ENCODE measurements around the gene ACOT11.
A peak's percentile ranks its signal among the peaks of the same experiment; 100 is the strongest.

ACOT11 gene

DNA sequence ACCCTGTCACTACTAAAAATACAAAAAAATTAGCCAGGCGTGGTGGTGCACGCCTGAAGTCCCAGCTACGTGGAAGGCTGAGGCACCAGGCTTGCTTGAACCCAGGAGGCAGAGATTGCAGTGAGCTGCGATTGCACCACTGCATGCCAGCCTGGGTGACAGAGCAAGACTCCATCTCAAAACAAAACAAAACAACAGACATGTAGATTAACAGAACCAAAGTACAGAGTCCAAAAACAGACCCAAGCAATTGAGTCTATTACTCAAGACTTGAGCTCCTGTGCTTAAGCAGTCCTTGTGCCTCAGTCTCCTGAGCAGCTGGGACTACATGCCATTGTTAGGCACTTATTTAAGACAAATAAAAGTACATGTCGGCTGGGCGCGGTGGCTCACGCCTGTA is 9.5 kb upstream of the ACOT11 start:
- no peak for DNase-seq

DNA sequence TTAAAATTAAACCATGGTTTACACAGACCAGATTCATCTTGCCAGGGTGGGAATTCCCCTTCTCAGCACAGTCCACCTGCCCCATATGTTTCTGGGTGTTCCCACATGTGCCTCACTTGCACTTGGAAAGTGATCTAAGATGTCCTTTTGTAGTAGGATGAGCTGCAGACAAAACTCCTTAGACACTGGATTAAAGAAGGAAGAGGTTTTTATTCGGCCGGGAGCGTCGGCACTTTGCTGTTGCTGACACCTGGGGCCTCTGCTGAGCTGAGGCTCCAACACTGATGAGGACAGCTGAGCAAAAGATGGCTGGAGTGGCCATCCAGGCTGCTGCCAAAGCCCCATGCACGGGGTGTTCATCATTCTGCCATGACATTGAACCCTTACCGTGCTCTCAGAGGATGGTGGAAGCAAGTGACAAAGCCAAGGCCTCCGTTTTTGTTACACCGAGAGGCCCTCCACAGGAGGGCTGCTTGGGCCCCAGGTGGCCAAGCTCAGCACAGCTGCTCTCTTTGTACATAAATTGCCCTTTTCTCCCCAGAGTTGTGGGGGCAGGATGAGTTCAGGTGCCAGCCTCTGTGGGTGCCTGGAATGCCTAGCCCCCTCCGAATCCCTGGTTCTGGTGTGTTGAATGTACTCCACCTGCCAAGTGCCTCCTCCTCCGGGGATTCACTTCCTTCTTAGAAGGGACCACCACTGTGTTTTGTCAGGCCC is 7.3 kb upstream of the ACOT11 start:
- DNase-seq, result no peak

DNA sequence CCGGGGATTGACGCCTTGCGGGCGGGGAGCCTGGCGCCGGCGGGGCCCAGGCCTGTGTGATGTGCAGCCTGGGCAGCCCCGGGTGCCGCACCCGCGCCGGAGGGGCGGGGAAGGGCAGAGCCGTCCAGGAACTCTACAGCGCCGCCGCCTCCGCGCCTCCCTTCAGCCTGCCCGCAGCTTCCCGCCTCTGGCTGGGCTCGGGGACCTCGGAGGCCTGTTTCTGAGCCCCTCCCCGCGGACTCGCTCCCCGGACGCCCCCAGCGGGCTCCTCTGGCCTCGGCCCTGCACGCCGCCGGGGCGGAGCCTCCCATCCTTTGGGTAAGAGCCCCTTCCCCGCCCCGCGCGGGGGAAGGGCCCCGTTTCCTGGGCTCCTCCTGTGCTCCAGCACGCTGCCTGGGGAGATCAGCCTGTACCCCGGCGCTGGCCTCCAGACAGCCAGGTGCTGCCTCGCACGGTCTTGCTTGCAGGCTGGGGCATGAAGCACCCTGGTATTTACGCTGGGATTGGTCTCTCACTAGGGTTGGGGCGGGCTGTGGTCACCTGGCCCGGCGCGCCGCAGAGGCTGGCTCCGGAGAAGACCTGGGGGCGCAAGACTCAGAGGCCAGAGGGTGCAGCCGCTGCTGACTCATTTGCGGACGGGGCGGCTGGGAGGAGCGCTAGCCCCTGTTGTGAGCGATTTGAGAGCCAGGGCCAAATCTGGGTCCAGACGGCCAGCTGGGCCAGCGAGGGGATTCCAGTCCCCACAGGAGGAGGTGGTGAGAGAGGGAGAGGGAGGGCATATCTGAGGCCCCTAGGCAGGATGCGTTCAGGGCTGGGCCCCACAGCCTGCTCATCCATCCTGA is 5.7 kb upstream of the ACOT11 start:
- peak; percentile 52 for DNase-seq

DNA sequence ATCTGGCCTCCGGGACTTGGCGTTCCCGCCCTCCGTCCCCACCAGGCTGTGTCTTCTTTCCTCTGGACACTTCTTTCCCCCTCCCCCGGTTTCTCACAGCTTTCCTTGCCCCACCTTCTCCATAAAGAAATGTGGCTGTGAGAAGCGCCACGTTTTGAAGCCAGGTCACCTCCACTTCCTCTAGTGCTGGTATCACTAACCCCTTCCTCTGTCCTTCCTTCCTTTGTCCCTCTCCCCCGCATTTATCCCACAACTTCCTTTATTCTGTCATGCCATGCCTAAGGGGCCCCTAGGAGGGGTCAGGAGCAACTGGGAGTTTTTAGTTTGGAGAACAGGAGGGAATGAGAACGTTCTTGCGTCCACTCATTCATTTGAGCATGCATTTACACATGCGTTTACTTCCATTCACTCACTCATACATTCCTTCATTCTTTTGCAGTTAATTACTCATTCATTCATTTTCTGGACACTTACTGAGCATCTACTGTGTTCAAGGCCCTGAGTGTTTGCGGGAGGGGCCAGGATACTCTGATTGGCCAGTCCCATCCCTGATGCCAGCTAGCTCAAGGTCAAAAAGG is 5.0 kb upstream of the ACOT11 start:
- no peak for DNase-seq

DNA sequence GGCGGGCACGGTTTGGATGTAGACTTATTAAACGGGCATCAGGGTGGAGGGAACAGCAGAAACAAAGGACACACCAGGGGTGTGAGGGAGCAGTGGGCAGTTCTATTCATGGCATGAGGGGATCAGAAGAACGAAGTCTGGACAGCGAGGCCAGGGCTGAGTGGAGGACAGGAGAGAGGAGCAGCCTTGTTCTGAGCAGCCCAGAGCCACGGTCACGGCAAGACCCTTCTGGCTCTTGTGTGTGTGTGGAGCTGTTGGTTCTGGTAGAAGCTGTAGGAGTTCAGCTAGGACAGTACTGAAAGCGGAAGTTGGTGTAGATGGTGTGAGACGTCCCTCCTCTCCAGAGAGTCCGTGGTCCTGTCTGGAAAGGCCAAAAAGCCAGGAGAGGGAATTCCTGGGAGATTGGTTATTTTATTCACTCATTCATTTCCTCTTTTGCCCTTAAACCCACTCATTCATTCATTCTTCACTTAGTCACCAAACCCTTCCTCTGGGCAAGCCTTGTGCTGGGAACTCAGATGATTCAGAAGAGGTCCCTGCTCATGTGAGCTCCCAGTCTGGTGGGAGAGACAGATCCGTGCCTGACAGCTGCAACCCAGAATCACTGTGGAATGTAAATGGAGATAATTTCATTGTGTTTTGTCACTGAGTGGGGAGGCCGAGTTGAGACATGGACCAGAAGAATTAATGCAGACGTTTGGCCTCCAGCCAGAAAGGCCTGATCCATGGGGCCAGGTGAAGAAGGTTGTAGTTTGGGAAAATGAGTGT is 4.1 kb upstream of the ACOT11 start:
- no peak for DNase-seq

DNA sequence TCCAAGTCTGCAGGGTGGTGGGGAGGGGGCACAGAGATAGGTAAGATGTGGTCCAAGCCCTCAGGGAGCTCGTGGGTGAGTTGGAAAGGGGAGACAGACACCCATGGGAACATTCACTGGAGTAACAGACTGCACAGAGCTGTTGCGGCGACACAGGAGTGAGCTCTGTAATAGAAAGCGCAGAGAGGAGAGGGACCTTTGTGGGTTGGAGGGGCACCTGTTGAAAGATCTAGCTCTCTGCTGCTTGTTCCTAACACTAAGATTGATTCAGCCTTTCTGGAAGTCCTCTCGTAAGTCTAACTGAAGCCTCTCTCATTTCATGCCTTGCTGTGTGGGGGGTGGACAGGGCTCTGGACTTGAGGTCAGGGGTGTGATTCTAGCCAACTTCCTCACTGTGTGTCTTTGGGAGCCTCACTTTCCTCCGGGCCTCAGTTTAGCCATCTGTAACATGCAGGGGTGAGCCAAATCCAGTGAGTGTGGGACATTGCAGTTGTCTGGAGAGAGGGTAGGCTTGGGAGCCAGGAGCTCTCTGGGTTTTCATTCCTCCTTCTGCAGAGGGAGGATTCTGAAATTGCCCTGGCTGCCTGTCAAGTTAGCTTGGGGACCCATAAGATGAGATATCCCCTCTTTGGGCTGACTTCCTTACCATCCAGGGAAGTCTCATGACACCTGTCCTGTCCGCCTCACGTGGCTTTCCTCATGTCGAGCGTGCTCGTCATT is 2.0 kb upstream of the ACOT11 start:
- DNase-seq, result no peak

DNA sequence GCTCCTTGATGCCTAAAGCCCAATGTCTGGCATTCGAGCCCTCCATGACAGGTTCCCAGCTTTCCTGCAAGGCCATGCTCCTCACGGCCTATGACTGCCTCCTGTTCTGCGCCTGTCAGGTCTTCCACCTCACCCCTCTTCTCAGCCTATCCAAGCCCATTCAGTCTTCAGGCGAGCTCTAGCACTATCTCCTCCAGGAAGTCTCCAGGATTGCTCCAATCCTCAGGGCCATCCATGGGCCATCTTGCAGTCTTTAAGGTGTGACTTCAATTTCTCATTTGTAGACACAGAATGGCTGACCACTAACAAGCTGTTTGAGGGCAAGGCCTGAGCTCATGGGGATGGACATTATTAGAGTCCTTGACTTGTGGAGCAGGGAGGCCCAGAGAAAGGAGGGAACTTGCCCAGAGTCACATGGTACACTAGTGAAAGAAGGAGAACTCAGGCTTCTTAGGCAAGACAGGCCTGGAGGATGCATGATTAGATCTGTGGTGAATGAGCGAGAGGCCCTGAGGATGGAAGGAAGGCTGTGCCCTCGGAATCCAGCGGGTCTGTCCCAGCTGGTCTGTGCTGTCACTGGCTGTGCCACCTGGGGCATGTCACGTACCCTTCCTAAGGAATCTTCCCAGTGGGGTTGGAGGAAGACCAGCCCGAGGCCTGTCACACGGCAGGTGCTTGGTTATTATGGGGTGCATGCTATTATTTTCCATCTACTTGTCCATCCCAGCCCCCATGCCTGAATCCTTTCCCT is 1.2 kb upstream of the ACOT11 start:
- DNase-seq, result no peak

DNA sequence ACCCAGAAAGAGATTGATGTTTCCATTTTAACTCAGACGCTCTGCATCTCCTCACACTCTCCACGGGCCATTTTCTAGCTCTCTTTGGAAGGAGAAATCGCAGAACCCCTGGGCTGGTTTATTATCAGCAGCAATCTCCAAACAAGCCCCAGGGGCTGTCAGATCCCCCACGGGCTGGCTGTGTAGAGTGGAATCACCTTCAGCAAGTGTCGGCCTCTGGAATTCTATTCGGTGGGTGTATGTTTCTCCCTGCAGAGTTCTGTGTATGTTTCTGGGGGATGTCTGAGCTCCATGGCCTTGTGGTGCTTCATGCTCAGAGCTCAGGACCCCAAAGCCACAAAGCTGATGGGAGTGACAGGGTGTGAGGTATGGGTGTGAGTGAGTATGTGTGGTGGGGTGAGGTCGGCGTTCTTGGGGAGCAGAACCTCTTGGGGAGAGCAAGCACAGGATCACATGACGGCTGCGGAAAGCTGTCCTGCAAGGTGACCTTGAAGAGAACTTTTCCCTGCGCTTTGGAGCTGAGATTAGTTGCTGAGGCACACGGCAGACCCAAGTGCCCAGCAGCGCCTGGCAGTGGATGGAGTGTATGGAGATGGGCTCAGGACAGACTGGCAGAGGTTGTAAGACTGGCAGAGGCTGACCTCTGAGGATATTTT is 489 bp downstream of the ACOT11 start:
- no peak for DNase-seq

DNA sequence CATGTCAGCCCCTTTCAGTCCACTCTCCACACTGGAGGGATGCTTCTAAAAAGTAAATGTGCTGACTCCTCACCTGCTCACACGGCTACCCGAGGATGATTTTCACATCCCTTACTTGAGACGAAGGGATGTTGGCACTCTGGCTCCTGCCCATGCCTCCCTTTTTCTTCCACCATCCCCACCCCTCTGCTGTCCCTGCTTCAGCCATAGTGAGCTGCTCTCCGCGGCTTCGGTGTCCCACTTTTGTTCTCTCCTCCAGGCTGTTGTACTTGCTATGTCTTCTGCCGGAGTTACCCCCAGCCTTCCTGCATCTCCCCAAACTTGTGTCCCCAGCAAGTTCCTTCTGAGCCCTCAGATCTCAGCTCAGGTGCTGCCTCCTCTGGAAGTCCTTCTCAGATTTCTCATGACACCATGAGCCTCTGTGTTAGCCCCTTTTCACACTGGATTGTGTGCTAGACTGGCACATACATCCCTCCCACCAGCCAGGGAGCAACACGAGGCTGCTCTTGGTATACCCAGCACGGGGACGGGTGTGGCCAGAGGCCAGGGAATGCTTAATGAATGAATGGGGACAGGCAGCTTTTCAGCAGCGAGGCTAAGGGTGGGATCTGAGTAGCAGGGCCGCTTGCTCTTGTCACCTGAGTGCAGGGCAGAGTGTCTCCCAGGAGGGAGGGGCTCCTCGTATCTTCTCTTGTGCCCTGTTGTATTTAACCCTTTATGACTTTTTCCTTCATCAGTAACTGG is 1.3 kb downstream of the ACOT11 start:
- no peak for DNase-seq

DNA sequence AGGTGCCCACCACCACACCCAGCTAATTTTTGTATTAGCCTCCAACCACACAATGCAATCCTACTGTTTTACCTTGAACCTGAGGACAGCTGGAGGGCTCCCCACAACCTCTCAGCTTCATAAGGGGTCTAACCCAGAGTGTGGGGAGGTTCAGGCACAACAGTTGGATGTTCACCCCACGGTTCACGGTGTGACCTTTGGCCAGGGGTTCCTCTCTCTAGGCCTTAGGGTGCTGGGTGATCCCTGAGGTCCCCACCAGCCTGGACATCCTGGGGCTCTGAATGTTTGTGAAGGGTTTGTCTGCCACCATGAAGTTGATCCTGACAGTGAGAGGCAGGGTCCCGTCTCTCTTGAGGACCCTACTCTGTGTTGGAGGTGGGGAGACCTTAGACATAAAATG is 3.9 kb downstream of the ACOT11 start:
- DNase-seq, result no peak

DNA sequence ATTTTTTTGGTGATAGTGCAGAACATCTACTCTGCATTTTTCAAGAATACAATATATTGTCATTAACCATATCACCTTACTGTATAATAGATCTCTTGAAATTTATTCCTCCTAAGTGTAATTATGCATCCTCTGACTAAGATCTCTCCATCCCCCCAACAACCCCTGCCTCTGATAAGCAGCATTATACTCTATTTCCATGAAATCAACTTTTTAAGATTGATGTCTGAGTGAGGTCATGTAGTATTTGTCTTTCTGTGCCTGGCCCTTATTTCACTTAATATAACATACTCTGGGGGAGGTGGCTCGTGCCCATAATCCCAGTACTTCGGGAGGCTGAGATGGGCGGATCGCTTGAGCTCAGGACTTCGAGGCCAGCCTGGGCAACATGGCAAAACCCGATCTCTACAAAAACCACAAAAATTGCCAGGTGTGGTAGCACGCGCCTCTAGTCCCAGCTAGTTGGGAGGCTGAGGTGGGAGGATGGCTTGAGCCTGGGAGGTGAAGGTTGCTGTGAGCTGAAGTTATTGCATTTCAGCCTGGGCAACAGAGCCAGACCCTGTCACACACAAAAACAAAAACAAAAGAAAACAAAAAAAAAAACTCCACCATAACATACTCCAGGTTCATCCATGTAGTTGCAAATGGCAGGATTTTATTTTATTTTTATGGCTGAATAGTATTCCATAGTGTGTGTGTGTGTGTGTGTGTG is 5.7 kb downstream of the ACOT11 start:
- no peak for DNase-seq

DNA sequence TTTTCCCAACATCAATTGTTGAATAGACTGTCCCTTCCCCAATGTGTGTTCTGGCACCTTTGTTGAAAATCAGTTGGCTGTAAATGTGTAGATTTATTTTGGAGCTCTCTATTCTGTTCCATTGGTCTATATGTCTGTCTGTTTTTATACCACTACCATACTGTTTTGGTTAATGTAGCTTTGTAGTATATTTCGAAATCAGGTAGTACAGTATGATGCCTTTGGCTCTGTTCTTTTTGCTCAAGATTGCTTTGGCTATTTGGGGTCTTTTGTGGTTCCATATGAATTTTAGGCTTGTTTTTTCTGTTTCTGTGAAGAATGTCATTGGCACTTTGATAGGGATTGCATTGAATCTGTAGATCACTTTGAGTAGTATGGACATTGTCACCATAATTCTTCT is 8.1 kb downstream of the ACOT11 start:
- no peak for DNase-seq

DNA sequence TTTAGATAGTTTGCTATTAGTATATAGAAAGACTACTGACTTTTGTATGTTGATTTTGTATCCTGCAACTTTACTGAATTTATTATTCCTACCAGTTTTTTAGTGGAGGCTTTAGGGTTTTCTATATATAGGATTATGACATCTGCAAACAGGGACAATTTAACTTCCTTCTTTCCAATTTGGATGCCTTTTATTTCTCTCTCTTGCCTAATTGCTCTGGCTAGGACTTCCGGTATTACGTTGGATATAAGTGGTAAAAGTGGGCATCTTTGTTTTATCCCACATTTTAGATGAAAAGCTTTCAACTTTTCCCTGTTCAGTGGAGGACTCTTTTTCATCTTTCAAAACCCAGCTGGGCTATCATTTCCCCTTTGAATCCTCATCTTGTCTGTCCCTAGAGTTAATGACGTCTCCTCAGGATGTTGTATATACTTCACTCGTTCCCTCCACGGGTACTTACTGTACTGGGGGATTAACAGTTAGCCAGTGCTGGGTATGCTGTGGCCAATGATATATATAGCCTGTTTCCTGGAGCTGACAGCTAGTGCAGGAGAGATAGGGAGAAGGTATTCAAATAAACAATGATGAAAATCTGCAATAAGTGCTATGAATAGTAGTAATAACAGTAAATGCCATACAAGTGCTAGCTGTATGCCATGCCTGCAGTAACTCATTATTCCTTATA is 9.8 kb downstream of the ACOT11 start:
- DNase-seq, result no peak

DNA sequence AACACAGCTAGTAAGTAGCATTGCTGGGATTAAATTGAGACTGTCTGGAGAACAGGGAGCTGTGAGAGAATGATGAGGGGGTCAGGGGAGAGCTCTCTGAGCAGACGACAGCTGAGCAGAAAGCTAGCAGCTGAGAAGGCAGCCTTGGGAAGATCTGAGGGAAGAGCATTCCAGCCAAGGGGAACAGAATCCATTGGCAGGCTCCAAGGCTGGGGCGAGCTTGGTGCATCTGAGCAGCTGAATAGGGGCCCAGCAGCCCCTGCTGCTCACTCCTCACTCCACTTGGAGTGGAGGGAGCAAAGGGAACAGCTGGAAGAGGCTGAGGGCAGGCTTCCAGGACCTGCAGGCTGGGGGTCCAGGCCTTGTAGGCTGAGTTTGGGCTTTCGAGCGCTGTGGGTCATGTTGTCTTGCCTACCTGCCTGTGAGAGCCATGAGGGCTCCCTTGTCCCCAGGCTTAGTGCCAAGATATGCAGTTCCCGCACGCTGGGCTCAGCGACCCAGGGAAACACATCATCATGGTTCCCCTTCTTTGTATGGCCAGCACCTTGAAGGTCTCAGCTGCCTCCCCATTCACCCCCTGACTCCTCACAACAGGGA is 10.5 kb downstream of the ACOT11 start:
- DNase-seq, result no peak

DNA sequence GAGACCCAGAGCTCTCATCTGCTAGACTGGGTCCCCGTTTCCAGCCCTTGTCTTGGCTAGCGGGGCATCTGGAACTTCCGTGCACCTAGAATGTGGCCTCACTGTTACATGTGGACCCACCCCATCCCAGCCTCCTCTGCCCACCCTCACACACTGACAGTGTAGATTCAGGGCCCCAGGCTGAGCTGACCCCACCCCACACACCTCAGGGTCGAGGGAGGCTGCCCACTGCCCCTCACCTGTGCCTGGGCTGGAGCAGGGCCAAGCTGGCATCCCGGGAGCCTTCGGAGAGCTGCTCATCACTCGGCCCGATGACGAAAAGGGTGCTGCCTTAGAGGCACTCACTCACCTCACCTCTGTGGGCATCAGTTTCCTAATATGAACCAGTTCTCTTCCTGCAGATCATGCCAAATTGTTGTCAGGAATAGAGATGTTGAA is 11.1 kb downstream of the ACOT11 start:
- no peak for DNase-seq

DNA sequence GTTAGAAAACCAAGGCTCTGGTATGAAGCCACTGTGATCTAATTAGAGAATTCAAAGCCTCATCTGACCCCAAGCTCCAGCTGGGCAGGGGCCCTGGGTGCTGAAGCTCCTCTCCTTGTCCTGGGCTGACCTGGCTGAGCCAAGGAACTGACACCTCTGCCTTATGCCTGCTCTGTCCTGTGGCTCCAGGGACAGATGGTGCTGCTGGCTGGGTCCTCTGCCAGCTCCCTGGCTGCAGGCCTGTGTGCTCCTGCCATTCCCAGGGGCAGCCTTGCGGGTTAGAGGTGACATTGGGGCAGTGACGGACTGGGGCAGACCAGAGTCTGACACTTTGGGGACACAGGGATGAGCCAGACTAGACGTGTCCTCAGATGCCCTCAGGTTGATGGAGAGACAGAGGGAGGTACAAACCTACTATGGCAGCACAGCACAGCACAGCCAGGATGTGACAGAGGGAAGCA is 11.8 kb downstream of the ACOT11 start:
- DNase-seq, result no peak

DNA sequence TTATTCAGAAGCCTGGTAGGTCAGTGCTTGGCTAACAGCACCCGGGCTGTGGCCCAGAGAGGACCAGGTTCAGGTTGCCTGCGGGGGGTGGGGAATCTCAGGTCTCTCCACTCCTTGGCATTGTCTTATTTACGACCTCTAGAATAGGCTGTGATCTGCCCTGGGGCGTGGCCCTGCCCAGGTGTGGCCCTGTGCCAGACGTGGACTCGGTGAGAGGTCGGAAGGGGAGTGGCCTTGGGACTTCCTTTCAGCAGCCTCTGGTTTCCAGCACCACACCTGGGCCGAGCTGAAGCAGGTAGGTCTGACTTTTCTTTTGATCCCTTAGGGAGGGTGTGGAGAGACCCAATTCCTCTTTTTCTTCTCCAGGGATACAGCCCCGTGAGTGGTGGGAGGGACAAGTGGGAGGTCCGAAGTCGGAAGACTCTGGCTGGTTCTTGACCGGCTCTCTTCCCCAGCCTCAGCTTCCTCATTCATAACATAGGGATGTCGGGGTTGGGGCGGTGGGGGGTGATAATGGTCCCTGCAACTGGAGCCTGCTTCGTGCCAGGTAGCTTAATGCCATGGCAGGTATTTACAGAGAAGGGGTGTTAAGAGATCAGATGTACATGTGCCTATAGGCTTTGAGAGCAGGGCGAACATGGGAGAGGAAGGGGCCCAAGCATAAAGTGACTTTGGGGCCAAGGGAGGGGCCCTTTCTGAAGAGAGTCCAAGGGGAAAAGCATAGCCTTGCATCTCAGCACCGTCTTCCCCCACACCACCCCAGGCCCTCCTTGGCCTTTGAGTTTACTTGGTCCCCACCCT is 16.5 kb downstream of the ACOT11 start:
- DNase-seq, result no peak

DNA sequence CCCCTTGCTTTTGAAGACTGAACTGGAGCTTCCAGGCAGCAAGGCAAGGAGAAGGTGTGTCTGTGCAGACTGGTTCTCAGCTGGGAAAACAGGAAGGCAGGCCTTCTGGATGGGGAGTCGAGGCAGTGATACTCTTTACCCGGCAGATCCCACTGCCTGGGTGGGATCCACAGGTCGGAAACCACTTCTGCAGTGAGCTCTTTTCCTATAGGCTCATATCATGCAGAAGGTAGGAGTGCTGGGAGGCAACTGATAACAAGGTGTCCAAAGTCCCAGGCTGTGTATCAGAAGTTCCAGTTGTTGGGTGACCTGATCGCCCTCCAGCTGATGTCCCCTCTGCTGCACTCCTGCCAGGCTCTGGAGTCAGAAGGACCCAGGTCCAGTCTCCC is 17.1 kb downstream of the ACOT11 start:
- DNase-seq, result no peak

Measured in activated CD8-positive, alpha-beta memory T cell treated with anti-CD3 and anti-CD28 coated beads, Interleukin-2, amount 50 U/mL, for 4 hours (primary cell).